CD4-positive, alpha-beta T cell treated with Interferon alpha-2 for 1 hour (primary cell): ENCODE measurements around the gene PHACTR1.

Source experiments
- DNase-seq, 2 donors: peaks; one replicate each; pipeline ENCODE4 v3.0.0-alpha.2; 2020 to 2022

The PHACTR1 gene

DNA sequence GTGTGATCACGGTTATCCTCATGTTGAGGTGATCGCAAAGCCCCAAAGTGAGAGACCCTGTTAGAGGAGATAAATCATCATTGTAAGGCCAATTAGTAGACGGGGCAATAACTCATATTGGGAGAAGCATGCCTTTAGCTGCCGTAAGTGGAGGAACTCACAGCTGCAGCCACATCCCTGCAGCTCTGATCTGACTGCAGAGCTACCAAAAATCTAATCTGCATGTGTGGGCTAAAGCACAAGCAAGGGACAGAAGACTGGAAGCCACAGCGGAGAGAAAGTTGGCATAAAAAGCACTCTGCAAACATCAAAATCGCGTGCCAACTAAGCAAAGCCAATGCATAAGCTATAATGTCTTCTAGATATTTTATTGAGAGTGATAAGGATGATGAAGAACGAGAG lies 532.0 kb downstream of the PHACTR1 start:
- no peak for DNase-seq

DNA sequence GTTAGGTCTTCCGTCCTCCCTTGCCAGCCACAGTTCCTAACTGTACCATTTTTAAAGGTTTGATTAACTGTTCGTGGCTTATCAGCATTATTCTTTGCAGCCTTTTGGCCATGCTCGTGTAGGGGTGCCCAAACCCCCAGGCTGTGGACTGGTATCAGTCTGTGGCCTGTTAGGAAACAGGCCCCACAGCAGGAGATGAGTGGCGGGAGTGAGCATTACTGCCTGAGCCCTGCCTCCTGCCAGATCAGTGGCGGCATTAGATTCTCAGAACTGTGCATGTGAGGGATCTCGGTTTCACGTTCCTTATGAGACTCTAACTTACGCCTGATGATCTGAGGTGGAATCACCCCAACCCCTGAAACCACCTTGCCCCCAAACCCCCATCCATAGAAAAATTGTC lies 532.4 kb downstream of the PHACTR1 start:
- DNase-seq, result no peak

DNA sequence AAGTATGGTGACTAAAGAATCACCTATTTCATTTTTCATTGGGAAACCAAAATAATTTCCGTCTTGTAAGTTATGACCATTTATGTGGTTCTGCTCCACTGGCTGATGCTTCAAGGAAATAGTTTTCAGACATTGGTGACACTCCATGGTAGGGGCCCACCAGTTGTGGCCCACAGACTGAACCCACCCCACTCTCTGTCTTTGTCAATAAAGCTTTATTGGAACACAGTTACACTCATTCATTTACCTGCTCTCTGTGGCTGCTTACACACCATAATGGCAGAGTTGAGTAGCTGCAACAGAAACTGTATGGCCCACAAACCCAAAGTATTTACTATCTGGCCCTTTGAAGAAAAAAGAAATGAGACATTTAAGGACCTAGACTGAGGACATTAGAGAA lies 533.2 kb downstream of the PHACTR1 start:
- no peak for DNase-seq

DNA sequence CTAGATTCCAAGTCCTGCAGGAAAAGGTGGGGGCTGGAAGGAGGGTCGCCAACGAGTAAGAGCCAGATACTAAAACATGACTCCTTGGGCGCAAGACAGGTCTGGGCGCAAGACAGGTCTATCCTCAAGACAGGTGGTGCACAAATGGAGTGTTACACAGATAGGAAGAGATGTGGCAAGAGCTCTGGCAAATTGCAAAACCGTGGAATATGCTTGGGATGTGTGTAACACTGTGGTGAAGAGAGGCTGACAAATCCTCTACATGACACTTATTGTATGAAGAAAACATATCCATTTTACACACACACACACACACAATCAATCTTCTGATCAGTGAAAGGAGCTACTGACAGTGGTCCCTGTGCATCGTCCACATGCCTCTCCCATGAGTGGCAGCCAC lies 534.1 kb downstream of the PHACTR1 start:
- no peak for DNase-seq

DNA sequence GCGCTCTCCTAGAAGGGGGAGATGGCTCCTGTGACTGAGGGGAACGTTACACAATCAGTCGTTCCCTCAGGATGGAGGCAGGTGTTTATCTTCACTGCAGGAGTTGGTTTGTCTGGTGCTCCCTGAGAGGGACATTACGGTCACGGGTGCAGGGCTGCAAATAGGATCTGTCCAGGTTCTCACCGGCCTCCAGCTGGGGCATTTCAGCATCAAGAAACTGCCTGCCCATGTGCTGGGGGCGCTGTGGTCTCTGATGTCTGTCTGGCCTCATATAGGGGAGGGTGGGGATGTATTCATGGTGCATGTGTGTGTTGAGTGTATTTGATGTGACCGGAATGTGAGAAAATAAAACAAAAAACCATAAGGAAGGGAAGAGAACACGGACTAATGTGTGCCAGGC lies 534.7 kb downstream of the PHACTR1 start:
- no peak for DNase-seq

DNA sequence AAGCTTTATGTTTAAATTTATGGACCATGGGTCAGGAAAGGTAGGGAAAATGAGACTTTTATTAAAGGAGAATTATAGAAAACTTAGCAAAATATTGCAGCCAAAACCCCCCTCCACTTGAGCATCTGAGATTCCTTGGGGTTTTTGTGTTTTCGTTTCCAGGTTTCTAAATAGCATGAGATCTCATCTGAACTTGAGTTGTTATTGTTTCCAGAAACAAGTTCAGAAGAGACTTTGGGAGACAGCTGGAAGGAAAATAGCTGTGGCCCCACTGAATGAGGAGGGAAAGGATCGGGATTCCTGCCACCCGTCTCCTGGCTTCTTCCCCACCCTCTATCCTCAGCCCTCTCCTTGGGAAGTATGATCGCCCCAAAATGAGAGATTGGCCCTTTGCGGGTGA lies 536.2 kb downstream of the PHACTR1 start:
- no peak for DNase-seq

DNA sequence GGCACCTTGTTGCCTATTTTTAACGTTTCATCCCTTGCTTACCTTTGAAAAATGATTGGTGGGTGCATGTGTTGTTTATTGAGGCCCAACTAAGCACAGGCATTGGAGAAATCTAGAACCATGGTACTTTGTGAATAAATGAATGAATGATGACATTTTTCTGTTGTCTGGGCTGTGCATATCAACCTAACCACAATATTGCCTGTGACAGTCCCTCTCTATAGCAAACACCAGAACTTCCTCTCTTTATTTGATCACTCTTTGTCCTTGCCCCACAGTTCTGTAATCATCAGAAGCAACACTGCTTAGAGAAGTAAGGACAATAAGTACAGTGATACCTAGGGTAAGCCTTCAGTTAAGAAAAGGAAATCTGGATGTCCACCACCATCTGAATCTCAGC lies 536.7 kb downstream of the PHACTR1 start:
- no peak for DNase-seq

DNA sequence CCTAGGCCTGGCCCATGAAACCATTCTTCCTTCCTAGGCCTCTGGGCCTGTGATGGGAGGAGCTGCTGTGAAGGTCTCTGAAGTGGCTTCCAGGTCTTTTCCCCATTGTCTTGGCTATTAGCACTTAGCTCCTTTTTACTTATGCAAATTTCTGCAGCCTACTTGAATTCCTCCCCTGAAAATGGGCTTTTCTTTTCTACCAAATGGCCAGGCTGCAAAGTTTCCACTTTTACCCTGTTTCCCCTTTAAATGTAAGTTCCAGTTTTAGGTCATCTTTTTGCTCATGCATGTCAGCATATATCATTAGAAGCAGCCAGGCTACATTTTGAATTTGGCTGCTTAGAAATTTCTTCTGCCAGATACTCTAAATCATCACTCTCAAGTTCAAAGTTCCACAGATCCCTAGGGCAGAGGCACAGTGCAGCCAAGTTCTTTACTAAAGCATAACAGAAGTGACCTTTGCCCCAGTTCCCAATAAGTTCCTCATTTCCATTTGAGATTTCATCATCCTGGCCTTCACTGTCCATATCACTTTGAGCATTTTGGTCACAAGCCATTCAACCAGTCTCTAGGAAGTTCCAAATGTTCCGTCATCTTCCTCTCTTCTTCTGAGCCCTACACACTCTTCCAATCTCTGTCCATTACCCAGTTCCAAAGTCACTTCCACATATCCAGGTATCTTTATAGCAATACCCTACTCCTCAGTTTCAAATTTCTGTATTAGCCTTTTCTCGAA lies 539.9 kb downstream of the PHACTR1 start:
- DNase-seq, result no peak

DNA sequence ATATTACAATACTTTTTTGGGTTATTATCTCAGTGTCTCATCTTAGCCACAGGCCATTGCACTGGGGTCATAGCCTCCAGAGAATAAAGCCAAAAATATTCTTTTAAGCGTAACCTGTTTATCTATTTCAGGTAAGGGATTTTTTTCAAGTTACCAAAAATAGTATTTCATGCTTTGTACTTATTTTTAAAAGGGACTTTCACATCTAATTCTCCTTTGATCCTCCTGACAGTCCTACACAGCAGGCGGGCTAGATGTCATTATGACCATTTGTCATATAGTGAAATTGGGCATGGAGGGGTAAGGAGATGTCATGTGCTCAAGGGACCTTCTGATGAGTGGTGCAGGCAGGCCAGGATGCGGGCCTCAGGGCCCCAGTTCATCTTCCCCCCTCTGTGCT lies 542.8 kb downstream of the PHACTR1 start:
- DNase-seq, result no peak

DNA sequence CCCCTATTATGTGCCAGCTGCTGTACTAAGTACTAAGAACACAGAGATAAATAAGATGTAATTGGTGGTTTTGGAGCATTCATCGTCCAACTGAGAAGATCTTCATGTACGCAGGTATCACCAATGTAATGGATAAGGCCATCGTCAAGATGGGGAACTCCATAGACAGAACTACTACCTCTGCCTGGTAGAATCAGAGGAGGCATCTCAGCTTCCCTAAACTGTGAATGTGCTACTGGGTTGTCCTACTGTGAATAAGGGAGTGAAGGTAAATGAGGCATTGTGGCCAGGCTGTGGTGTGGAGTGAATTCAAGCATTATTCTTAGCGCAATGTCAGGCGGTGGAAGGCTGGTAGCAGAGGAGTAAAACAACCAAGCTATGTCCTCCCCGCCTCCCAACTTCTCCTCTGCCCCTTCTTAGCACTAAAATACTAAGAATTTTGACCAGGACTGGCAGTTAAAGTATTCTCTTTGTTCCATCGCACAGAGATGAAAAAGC lies 543.6 kb downstream of the PHACTR1 start:
- DNase-seq, result no peak

DNA sequence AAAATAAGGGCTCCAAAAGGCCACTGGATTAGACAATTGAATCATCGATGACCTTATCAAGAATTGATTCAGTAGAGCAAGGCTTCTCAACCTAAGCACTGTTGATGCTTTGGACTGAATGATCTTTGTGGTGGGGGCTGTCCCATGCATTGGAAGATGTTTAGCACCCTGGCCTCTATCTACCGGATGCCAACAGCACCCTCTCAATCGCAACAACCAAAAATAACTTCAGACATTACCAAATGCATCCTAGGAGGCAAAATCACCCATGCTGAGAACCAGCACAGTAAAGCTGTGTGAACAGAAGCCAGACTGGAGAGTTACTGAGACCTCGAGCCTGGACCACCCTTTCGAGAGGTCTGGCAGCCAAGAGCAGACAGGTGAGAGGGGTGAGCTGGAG lies 544.3 kb downstream of the PHACTR1 start:
- no peak for DNase-seq

DNA sequence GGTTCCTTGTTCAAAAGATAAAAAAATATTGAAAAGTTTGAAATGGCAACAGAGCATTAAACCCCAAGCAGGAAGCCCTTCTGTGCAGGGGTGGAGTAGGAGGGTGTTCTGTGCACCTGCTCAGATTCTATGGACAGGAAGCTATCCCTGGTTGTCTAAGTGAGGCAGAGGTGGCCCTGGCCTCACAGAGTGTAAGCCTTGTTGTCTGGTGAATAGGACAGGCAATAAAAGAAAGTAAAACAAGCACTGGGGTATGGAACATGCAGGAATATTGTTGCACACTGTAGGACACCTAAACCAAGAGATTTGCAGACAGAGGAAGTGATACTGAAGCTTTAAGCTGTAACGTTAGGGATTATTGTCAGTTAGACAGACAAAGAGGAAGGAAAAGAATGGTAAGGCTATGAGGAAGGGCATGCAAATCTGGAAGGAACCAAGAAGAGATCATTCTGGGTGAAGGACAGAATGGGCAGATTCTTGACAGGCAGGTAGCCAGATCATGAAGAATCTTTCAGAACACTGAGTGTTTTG lies 545.0 kb downstream of the PHACTR1 start:
- DNase-seq, result peak in 1 of 2 donors; percentile 57

DNA sequence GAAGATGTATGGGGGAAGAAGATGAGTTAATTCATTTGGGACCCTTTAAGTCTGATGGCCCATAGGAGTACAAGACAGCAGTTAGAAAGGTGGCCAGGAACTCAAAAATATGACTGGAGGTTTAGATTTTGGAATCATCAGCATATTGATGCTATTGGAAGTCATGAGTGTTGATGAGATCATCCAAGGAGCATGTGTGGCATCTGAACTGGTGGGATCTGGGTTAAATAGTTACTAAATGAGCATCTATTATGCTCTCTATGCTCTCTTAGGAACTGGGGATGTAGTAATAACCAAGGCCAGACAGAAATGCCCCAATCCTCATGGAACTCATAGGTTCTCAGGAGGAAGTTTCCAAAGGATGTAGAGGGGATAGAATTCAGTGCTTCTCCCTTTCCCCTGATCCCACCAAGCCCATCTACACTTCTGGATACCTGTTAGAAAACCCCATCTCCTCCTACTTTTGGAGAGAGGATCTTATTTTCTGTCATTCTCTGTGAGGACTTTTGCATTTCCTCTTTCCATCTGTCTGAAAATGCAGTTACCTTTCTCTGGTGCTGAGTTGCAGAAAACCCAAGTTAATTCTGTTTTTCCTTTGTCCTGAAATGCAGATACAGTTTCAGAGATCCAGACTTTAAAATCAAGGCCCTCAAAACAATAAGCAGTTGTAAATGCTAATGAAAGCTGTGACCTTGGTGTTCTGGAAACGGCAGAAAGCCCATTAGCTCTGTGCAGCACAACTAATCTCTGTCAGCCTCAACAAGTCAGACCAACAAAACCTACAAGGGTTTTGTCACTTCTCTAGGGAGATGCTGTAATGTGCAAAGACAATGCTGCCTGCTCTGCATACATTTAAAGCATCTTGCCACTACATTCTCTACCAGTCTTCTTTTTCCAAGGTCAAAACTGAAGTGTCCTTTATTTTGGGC lies 546.0 kb downstream of the PHACTR1 start:
- no peak for DNase-seq

DNA sequence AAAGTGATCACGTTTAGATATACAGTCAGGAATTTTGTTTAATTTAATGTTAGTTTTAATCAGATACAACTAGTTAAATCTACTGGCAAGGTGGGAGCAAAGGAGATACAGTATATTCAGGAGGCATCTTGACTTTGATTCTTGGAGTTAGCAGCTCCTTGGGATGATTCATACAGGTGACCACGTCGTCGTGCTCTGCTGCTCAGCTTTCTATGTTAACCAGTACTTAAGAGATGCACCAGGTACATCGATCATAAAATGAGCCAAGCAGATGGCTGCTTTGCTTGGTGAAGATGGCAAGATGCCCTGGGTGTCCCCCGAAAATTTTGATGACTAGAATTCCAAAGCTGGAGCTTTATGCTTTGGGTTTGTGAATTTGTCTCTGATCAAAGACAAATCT lies 547.1 kb downstream of the PHACTR1 start:
- DNase-seq, result no peak

DNA sequence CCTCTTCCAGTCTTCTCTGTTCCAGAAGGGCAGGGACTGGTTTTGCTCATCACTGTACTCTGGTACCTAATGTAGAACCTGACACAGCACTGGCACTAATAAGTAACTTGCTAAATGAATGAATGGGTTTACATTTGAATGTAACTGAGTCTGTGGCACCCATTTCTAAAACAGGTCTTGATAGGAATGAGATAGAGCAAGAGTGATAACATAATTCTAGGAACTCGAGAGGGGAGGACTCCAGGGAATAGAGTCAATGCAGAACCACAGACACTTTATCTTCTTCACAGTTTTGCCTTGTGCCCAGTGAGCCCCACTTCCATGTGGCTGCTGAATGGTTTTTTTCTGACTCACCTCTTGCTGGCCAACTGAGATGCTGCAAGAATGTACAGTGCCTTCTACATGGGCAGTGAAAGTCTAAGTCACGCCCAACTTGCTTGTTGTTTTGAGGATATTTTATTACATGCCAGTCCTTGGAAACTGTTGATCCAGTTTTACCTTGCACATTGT lies 550.6 kb downstream of the PHACTR1 start:
- DNase-seq, result no peak

DNA sequence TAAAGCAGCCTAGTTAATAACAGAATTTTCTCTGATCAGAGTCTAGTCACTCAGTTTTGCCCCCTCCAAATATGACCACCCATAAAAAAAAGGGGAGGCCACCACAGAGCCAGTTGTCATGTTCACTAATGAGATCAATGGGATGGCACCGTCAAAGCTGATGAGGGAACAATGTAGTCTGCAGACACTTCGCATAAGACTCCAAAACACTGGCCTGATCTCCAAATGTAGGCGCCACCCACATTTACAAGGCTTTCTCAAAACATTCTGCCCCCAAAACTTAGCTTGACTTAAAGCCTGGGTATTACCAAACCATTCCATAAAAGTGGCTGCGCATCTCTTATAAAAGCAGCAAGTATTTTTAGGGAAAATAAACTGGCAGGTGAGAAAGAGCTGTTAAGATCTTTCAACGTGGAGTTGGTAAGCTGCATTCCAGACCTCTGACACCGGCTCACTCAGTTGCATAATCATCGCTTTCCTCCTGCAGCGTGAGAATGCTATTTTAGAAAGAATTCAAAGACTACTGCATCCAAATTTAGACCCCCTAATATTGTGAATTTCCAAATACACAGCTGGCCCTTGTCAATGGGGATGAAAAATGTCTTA lies 552.4 kb downstream of the PHACTR1 start:
- no peak for DNase-seq

DNA sequence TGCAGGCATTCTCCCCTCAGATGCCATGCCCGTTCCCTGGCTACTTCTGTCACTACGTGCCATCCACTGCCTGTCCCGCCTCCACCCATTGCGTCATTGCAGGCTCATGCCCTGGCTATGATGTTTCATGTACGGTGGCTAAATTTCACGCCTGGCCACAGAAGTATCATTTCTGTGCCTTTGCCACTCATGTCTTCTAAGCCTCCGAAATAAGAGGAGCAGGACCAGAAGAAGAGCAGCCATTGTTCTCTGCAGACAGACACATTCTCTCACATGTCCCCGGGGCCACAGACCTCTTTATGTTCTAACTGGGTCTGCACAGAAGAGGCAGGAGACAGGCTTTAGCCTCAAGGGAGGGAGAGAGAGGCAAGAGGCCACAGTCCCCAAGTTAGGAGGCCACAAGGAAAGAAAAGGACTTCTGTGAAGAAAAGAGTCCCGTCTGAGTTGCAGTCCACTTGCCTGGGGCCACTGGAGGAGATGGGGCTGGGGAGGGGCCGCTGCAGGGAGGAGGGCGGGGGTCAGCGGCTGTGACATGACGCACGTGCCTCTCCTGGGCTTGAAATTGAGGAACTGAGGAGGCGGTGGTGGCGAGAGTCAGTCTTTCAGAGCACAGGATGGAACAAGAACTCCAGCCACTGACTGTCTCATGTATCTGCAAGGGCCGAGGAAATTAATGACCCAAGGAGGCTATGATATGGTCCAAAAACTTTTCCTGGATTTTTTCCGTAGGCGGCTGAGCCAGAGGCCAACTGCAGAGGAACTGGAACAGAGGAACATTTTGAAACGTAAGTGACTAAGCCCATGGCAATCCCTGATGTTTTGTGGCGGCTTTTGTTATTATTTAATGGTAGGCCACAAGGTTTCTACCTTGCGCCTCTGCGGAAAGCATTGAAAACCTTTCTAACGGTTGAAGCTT lies 555.8 kb downstream of the PHACTR1 start:
- DNase-seq, result peak; percentile 24 to 82

DNA sequence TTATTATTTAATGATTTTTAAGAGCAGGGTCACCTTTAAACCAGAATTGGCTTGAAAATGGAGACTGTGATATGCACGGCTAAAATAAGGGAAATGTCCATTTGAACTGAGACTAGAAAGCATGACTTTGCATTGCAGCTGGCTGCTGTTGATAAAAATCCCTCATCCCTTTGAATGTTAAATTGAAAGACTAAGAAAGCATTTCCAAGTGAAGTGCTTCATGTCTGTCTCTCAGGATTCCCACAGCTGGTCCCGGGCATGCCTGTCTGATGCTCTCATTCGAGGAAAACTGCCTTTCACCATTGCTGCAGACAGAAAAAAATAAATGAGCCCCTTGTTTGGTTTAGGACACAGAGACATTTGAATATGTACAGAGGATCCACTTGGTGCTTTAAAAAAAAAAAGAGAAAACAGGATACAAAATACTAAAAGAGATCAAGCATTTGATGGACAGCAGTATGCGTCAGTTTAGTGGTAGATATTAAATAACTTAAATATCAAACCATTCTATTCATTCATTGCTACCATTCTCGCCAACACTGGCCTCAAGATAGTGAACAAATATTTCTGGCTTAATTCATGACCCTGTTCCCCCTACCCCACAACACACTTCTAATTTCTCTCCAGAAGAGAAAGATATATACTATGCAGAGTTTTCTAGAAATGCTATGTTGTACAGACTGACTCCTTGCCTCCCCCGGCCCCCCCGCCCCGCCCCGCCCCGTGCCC lies 556.8 kb downstream of the PHACTR1 start:
- no peak for DNase-seq

DNA sequence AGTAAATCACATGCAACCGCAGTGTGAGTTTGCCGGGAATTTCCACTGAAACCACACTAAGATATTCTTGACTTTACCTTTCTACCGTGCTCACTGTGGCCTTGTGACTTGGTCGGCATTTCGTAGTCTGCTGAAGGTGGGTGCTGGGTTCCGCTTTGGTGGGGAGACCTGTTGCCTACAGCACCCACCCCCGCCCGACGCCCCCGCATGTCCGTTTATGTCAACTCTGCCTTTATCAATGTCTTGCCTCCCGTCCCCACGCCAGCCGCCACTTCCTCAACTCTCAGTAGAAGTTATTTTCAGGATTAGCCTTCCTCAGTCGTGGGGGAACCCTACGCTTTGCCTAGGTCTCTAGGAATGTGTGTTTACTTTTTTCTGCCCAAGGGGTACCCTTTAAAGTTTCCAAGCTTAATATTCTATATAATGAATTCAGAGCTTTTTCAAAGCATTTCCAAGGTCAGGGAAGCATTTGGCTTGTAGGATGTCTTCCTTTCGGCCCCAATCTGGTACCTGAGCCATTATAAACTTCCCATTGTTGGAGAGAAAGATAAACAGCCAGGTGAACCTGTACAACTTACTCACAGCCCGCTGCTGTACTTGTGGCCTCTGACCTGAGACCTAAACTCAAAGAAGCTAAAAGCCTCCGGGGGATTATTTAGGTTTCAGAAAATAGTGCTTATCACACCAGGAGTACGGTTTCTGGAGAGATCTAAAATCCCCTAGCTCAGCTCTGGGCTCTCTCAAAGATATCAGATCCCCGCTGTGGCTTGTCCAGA lies 557.6 kb downstream of the PHACTR1 start:
- peak; percentile 60 to 80 for DNase-seq

DNA sequence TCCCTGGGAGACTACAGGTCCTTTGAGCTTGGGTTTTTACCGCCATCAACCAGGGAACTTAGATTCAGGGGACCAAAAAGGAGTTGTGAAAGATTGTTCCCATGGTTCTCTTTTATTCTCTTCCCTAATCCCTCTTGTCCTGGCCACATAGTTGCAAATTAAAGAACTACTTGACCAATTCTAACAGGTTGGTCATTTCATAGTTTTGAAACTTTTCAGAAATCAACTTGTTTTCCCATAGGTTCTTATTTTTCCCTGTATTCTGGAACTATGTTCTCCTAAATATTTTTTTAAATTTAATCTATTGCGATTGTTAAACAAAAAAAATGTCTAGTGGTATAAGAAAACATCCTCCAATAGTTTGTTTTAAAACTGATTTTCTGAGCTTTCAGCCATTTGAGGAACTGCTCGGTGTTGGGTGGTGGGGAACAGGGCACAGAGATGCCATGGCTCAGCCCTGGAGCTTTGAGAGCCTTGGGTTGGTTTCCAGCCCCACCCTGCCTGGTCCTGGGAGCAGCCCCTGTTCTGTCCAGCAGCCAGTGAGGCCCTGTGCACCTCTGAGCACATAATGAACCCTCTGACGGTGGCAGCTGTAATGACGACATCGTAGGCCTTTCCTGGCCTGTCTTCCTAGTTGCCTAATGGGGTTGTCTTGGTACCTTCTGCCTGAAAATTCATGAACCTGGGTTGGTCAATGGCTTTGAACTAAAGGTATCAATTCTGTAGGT lies 558.3 kb downstream of the PHACTR1 start:
- no peak for DNase-seq
